ENCODE results near the gene IGFL4. TPM values are rescaled to one million over a fixed set of nuclear protein-coding genes. Genes with fewer than 3 reads are reported as not detected.

The IGFL4 gene
- total and polyA plus RNA-seq, 9 of the 15 experiments (the other 6 are each of a cell fraction or from before 2014, with no cell fraction given) = not detected

GRCh38 chr19:46035986-46036743, 4.6 kb downstream of the IGFL4 start:
- CTCF ChIA-PET (ENCODE audit: low intra/inter-chr PET ratio) = no interaction called here
- H2AFZ ChIP-seq (ENCODE audit: low read depth, low read length) = no peak overlapping the region
- H3K9me1 ChIP-seq (ENCODE audit: control insufficient read depth, insufficient read depth, low read length) = no peaks in the 10 kb centered on the region
- no peak for FAIRE-seq
- no peaks in the 10 kb centered on the region for H3K36me3 ChIP-seq (ENCODE audit: control insufficient read depth, insufficient read depth, low read length)
- intact Hi-C loops (cut with micrococcal nuclease) (no loop called here), in situ Hi-C loops (cut with MboI) (no loop called here)
- no TSS peak for BruUV-seq (replicated peaks)
- ATAC-seq = no peak
- WGBS (ENCODE audit: insufficient coverage, low coverage, missing lambda C conversion rate) = 0% methylated on average over 13 of the region's 13 CpGs
- no peak overlapping the region for H3K27ac ChIP-seq (ENCODE audit: extremely low read depth, low read depth, low read length)
- H3K4me1 ChIP-seq (replicated peaks in 1 of 2; ENCODE audit: control insufficient read depth in 2 of 2, insufficient read depth in 2 of 2, low read length in 2 of 2) = peaks cover 0 to 4% of the 10 kb centered on the region in 2 experiments; a peak in 1 of 5 replicates
- H3K4me2 ChIP-seq (ENCODE audit: insufficient read depth, low read length) = no peak overlapping the region
- no peaks in the 10 kb centered on the region for H3K9me3 ChIP-seq (replicated peaks; ENCODE audit: control insufficient read depth, insufficient read depth, low read depth, low read length)
- POLR2A ChIA-PET = interaction anchor here (0.5 to 0.9 kb wide), 3 partner anchors 9 to 416 kb away, joined by 3 to 5 read pairs (median 3); no protein-coding TSS in a partner anchor
- peaks cover 7 to 41% of the 10 kb centered on the region in 2 experiments; a peak in 2 of 5 replicates for H3K27me3 ChIP-seq (ENCODE audit: control insufficient read depth in 2 of 2, insufficient read depth in 2 of 2, low read length in 2 of 2)
- DNase-seq (ENCODE audit: extremely low read depth in 1 of 4, low spot score in 3 of 4) = no peak
- H3K9ac ChIP-seq (ENCODE audit: insufficient read depth in 1 of 2, low read depth in 2 of 2, low read length in 2 of 2) = no peak overlapping the region
- no peak overlapping the region for H3K4me3 ChIP-seq
- peak; percentile 31; the same call in 1 of the 2 replicates for TF ChIP-seq POLR2G (IDR thresholded peaks at IDR 0.05; ENCODE audit: low read depth, low read length)
- TF ChIP-seq, protein P1, sequence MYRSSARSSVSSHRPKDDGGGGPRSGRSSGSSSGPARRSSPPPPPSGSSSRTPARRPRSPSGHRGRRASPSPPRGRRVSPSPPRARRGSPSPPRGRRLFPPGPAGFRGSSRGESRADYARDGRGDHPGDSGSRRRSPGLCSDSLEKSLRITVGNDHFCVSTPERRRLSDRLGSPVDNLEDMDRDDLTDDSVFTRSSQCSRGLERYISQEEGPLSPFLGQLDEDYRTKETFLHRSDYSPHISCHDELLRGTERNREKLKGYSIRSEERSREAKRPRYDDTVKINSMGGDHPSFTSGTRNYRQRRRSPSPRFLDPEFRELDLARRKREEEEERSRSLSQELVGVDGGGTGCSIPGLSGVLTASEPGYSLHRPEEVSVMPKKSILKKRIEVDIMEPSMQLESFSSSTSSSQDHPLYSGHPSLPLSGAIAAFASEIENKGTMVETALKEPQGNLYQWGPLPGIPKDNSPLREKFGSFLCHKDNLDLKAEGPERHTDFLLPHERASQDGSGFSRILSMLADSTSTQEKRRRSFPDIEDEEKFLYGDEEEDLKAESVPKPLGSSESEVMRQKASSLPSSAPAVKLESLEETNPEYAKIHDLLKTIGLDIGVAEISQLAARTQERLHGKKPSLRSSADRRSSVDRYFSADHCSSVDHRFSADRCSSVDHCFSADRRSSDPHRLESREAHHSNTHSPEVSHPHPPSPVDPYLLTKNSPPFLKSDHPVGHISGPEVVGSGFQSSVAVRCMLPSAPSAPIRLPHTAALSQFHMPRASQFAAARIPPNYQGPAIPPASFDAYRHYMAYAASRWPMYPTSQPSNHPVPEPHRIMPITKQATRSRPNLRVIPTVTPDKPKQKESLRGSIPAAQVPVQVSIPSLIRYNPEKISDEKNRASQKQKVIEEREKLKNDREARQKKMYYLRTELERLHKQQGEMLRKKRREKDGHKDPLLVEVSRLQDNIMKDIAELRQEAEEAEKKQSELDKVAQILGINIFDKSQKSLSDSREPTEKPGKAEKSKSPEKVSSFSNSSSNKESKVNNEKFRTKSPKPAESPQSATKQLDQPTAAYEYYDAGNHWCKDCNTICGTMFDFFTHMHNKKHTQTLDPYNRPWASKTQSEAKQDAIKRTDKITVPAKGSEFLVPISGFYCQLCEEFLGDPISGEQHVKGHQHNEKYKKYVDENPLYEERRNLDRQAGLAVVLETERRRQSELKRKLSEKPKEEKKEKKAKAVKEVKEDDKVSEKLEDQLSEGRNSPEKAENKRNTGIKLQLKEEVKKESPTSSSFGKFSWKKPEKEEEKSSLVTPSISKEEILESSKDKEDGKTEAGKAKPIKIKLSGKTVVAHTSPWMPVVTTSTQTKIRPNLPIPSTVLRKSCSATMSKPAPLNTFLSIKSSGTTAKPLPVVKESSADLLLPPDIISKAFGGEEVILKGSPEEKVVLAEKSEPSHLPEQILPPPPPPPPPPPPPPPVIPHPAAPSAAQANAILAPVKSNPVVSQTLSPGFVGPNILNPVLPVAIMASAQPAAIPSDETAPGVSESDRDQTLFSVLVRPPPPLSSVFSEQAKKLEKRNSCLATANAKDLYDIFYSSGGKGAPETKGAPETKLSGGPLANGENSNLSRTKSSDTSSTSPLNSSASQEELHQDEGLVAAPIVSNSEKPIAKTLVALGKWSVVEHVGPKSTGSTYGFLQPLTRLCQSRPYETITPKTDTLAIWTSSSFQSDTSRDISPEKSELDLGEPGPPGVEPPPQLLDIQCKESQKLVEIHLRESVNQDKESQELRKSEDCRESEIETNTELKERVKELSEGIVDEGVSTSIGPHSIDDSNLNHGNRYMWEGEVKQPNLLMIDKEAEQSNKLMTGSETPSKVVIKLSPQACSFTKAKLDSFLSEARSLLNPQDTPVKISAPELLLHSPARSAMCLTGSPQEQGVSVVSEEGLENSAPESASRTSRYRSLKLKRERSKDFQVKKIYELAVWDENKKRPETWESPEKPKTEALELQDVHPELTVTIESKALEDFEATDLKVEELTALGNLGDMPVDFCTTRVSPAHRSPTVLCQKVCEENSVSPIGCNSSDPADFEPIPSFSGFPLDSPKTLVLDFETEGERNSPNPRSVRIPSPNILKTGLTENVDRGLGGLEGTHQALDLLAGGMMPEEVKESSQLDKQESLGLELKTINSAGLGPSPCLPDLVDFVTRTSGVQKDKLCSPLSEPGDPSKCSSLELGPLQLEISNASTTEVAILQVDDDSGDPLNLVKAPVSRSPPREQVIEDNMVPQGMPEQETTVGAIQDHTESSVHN (IDR thresholded peaks at IDR 0.05; ENCODE audit: borderline replicate concordance in 1 of 2, low read depth in 1 of 2) = no peak
- no peak for TF ChIP-seq SOX6 (IDR thresholded peaks at IDR 0.05)
- no peaks in the 10 kb centered on the region for H4K20me1 ChIP-seq (replicated peaks; ENCODE audit: control insufficient read depth, insufficient read depth, low read length)
- no peaks in the 10 kb centered on the region for H3K79me2 ChIP-seq (ENCODE audit: control insufficient read depth, insufficient read depth, low read length)
